ENCODE data around the gene PTPN4.

The PTPN4 gene

DNA sequence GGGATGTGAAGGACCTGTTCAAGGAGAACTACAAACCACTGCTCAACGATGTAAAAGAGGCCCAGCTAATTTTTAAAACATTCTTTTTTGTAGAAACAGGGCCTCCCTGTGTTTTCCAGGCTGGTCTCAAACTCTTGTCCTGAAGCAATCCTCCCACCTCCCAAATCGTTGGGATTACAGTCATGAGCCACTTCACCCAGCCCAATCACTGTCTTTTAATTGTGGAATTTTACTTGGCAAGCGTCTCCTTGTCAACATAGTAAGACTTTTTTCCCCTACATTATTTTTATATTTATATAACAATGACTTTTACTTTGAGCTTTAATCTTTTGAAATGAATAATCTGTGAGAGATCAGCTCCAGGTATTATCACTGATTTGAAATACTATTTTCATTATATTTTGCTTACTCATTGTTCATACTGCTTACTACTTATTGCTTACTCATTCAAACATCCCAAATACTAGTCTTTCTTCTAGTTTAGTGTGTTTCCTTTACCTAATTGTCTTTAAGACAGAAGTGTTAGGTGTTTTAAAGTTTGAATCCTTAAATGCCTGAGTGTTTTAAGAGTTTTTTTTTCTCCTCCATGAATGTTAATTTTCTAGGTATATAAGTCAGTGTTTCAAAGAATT lies 48.9 kb downstream of the PTPN4 start:
- DNase-seq (ENCODE audit: low read depth in 3 of 3), result no peak

GRCh38 chr2:119809339-119810048 lies 49.8 kb downstream of the PTPN4 start:
- no peak for DNase-seq (ENCODE audit: low read depth in 3 of 3)

GRCh38 chr2:119810049-119810630 lies 50.4 kb downstream of the PTPN4 start:
- no peak for DNase-seq (ENCODE audit: low read depth in 3 of 3)

DNA sequence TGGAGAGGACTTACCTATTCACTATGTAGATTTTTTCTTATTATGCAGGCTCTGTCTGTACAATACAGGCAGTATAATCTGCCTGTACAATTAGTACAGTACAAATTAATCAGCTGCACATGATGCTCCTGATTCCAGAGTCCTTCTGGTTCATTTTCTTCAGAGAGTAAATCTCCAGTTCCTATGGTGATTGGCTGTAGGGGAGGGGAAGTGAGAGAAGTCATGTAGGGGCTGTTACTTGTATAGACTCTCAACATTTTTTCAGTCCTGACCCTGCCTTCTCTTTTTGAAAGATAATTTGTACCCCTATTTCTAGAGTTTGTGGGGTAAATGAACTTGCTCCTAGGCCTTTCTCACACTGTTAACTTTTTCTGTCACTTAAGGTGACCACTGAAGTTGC lies 54.5 kb downstream of the PTPN4 start:
- DNase-seq (ENCODE audit: low read depth in 3 of 3), result no peak

DNA sequence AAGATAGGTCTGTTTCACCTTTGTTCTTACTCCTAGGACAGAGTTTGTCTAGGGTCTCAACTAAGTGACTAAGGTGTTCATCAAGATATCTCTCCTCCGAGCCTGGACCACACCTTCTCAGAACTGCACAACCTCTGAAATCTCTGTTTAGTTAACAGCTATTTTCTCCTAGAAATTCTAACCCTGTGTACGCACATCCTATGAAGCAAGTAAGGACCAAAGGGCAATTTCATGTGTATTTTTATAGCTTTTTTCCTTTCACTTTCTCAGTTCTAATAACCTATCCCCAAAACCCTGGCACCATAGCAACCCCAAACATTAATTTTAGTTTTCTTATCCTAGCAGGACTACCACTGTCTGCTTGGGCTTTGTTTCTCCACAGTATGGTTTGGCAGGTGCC lies 59.1 kb downstream of the PTPN4 start:
- no peak for DNase-seq (ENCODE audit: low read depth in 3 of 3)

DNA sequence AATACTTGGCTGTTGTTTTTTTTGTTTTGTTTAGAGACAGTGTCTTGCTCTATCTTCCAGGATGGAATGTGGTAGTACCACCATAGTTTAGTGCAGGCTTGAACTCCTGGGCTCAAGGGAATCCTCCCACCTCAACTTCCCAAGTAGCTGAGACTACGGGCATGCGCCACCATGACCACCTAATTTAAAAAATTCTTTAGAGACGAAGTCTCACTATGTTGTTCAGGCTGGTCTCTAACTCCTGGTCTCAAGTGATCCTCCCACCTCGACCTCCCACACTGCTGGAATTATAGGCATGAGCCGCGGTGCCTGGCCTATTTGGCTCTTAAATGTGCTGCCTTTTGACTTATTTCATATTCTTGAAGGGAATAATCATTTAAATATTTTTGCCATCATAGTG lies 60.1 kb downstream of the PTPN4 start:
- DNase-seq (ENCODE audit: low read depth in 3 of 3), result no peak

DNA sequence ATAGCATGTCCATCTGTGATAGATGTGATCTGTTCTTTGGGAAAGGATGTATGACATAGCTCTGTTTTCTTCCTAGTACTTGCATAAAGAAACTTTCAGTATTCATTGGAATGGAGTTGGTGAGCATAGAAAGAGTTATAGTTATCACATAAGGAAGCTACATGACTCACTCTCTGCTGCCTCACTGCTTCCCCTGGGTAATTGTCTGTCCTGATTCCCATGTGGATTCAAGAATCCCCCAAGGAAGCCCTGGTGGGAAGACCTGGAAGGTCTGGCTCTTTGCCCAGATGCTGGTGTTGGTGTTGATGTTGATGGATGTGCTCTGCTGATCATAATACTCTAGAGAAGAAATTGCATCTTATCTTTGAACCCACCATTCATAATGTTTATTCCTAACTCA lies 60.6 kb downstream of the PTPN4 start:
- no peak for DNase-seq (ENCODE audit: low read depth in 3 of 3)

DNA sequence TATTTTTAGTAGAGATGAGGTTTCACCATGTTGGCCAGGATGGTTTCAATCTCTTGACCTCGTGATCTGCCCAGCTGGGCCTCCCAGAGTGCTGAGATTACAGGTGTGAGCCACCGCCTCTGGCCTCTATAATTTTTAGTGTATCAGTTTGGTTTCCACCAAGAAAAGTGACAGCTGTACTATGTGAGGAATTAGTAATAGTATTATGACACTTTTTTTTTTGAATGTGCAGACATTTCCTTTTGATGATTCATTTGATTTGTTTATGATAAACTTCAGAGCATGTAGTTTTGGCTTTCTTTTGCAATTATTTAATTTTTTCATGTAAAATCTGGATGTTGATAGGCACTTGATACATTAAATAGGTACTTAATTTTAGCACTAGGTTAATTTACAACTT lies 61.5 kb downstream of the PTPN4 start:
- no peak for DNase-seq (ENCODE audit: low read depth in 3 of 3)

DNA sequence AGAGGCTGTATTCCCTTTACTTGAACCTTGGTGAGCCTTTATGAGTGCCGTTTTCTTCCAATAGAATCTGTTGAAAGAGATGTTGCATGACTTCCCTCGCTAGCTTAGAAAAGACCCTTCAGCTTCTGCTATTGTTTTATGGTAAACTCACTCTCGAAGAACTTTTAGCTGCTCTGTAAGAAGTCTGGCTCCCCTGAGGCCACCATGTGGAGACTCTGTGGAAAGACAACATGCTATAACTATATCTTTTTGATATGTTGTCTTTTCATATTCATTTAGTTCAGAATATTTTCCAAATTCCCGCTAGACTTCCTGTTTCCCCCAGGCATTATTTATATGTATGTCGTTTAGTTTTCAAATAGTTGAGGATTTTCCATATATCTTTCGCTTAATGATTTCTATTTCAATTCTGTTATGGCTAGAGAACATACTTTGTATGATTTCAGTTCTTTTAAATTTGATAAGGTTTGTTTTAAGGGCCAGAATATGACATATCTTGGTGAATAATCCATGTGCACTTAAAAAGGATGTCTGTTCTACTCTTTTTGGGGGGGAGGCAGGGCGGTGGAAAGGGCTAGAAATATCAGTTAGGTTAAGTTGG lies 64.1 kb downstream of the PTPN4 start:
- peak in 1 of 3 donors; percentile 20 for DNase-seq (ENCODE audit: low read depth in 3 of 3)

- peak in 2 of 3 donors; percentile 12 to 19 for DNase-seq (ENCODE audit: low read depth in 3 of 3)
Observed at GRCh38 chr2:119826370-119826961, 66.7 kb downstream of the PTPN4 start.

GRCh38 chr2:119827866-119828507 lies 68.3 kb downstream of the PTPN4 start:
- no peak for DNase-seq (ENCODE audit: low read depth in 3 of 3)

DNA sequence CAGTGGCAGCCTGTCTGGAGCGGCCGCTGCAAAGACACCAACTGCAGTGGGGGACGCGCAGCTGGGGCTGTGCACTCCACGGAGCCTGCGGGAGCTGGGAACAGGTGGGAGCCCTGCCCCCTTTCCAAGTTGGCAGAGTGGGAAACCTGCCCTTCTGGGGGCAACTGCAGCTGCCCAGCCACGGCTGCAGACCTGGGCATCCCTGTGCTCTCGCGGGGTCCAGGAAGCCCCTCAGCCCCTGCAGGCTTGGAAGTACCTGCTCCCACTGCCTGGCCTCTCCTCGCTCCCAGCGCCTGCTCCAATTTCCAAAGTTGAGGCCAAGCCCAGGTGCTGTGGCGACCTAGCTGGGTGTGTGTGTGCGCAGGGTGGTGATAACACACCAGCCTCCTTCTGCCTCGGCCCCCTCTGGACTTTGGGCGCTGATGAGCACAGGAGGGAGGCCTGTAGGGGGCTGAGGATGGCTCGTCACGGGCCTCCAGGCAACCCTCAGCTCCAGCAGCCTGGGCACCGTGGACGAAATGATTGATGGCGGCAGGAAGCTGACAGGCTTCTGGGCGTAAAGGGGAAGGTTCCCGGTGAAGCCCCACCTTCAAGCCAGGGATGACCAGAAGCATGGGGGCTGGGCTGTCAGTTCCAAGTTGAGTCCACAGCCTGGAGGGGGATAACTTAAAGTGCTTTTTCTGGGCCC lies 76.9 kb downstream of the PTPN4 start:
- DNase-seq (ENCODE audit: low read depth in 3 of 3), result no peak

- DNase-seq (ENCODE audit: low read depth in 3 of 3), result no peak
Observed at GRCh38 chr2:119837350-119837749, 77.6 kb downstream of the PTPN4 start.

GRCh38 chr2:119837759-119838158 lies 78.0 kb downstream of the PTPN4 start:
- no peak for DNase-seq (ENCODE audit: low read depth in 3 of 3)

DNA sequence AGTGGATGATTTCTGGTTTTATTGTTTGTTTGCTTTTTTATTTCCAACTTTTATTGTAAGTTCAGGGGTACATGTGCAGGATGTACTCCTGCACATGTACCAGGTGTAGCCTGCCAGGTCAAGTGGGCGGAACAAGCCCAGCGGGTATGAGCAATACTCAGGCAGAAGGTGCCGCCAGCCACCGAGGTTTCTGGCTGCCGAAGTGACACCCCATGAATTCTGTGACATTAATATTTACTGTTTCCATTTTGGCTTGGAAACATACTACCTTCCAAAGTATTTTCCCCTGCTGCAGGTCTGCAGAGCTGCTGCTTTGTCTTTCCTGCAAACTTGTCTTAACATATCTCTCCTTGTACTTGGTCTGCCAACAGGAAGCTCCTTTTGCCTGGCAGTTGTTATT lies 78.5 kb downstream of the PTPN4 start:
- no peak for DNase-seq (ENCODE audit: low read depth in 3 of 3)

- DNase-seq (ENCODE audit: low read depth in 3 of 3), result no peak
Observed at GRCh38 chr2:119841550-119841949, 81.8 kb downstream of the PTPN4 start.

DNA sequence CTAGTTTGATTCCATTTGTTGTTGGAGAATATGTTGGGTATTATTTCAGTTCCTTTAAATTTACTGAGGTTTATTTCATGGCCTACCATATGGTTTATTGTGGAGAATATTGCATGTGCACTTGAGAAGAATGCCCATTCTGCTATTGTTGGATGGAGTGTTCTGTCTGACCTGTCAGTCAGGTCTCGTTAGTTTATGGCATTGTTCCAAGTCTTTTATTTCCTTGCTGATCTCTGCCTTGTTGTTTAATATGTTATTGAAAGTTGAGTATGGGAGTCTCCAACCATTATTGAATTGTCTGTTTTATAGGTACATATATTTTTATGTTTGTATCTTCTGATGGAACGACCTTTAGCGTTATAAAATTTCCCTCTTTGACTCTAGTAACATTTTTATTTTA lies 86.3 kb downstream of the PTPN4 start:
- DNase-seq (ENCODE audit: low read depth in 3 of 3), result no peak

GRCh38 chr2:119849838-119850565 lies 90.3 kb downstream of the PTPN4 start:
- DNase-seq (ENCODE audit: low read depth in 3 of 3), result no peak

- DNase-seq (ENCODE audit: low read depth in 3 of 3), result no peak
Observed at GRCh38 chr2:119852214-119852613, 92.5 kb downstream of the PTPN4 start.

GRCh38 chr2:119853777-119854399 lies 94.2 kb downstream of the PTPN4 start:
- DNase-seq (ENCODE audit: low read depth in 3 of 3), result no peak

Measured in stimulated activated CD4-positive, alpha-beta T cell treated with anti-CD3 and anti-CD28 coated beads, TNF-alpha, amount 100 ng/mL, for 48 hours (primary cell).